VCaP (cell line): ENCODE results near the gene ZNF611.
"Not testable (repeated sequence)": the region's sequence is repeated elsewhere in the genome, so short reads cannot be mapped to it uniquely, and the experiment has no call there.

Experiments used
- H3K27ac ChIP-seq: fragments of 450-650 bp; 2 replicates; pipeline ENCODE4 v1.5.1; 2017
- CTCF ChIP-seq: fragments of 450-650 bp; conservative IDR thresholded peaks from 2 replicates; pipeline ENCODE4 v1.5.1; 2017; ENCODE audit warnings: mild to moderate bottlenecking, moderate library complexity

Gene ZNF611

GRCh38 chr19:52722062-52723003 is 12.5 kb downstream of the ZNF611 start:
- no peak for TF ChIP-seq CTCF
- peak overlapping the region; percentile 96 for H3K27ac ChIP-seq

GRCh38 chr19:52720541-52720940 is 14.3 kb downstream of the ZNF611 start:
- H3K27ac ChIP-seq: not testable (repeated sequence)

- no peak for TF ChIP-seq CTCF
- no peak overlapping the region for H3K27ac ChIP-seq
Measured at GRCh38 chr19:52716522-52716921, 18.3 kb downstream of the ZNF611 start.

GRCh38 chr19:52715902-52716301 is 18.9 kb downstream of the ZNF611 start:
- H3K27ac ChIP-seq: not testable (repeated sequence)

- H3K27ac ChIP-seq: not testable (repeated sequence)
Measured at GRCh38 chr19:52715330-52715729, 19.5 kb downstream of the ZNF611 start.

- H3K27ac ChIP-seq: not testable (repeated sequence)
Measured at GRCh38 chr19:52713051-52713450, 21.8 kb downstream of the ZNF611 start.

- not testable (repeated sequence) for H3K27ac ChIP-seq
Measured at GRCh38 chr19:52711661-52712060, 23.2 kb downstream of the ZNF611 start.

- no peak overlapping the region for H3K27ac ChIP-seq
- TF ChIP-seq CTCF: no peak
Measured at GRCh38 chr19:52710538-52710937, 24.3 kb downstream of the ZNF611 start.

GRCh38 chr19:52705615-52706014 is 29.2 kb downstream of the ZNF611 start:
- H3K27ac ChIP-seq: not testable (repeated sequence)

- TF ChIP-seq CTCF: no peak
- H3K27ac ChIP-seq: no peak overlapping the region
Measured at GRCh38 chr19:52703917-52704316, 30.9 kb downstream of the ZNF611 start.

- H3K27ac ChIP-seq: no peak overlapping the region
- no peak for TF ChIP-seq CTCF
Measured at GRCh38 chr19:52700673-52701072, 34.2 kb downstream of the ZNF611 start.

GRCh38 chr19:52699555-52699954 is 35.3 kb downstream of the ZNF611 start:
- not testable (repeated sequence) for H3K27ac ChIP-seq
